GM19043 (cell line): ENCODE measurements around the gene ANKS3.

Experiments
- ATAC-seq: cut with Tn5 transposase; IDR thresholded peaks from one replicate; pipeline ENCODE4 v1.9.1; 2021; ENCODE audit warnings: low read depth; ENCODE audit not compliant: unreplicated experiment

Gene ANKS3, protein sequence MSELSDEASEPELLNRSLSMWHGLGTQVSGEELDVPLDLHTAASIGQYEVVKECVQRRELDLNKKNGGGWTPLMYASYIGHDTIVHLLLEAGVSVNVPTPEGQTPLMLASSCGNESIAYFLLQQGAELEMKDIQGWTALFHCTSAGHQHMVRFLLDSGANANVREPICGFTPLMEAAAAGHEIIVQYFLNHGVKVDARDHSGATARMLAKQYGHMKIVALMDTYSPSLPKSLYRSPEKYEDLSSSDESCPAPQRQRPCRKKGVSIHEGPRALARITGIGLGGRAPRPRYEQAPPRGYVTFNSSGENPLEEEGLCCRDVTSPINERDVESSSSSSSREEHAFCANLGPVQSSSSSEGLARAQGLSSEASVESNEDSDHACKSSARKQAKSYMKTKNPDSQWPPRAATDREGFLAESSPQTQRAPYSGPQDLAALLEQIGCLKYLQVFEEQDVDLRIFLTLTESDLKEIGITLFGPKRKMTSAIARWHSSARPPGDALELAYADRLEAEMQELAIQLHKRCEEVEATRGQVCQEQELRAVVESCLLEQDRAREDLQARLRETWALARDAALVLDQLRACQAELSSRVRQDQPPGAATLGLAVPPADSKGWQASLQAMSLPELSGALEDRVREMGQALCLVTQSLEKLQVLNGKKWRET

DNA sequence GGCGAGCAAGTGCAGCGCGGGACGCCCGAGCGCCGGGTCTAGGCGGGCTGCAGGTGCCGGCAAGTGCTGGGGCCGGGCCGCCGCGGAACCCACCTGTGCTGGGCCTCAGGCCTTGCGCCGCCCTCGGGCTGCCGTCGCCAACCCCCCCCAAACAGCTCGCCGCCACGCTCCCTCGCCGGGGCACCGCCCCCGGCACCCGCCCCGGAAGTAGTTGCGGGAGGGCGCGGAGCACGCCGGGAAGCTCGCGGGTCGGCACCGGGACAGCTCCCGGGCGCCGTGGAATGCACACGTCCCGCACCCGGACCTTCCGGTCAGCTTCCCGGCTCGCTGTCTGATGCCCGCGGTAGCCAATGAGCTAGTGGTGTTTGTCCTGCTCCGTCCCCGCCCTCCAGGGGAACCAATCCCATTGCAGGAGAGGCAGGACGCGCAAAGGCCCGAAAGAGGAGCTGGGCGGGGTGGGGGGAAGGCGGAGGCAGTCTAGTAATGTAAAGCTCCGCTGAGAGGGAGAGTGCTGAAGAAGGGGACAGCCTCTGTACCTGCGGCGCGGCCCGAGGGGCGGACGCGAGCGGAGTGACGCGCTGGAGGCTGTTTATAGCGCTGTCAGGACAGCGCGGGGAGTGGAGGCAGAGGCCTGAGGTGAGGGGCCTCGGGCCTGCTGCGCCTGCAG lies at the start of gene ANKS3, which contains the start of gene DNAAF8:
ANKS3 (minus strand) TSS at position 209 of the 667 bp plus-strand sequence. CDS start 4,122 bp downstream, outside the sequence.
DNAAF8 (plus strand) TSS at position 475 of the 667 bp plus-strand sequence. CDS start 1,978 bp downstream, outside the sequence.
- peak; percentile 65 for ATAC-seq

GRCh38 chr16:4783251-4783950 lies 49.3 kb upstream of the ANKS3 start:
- ATAC-seq, result no peak

GRCh38 chr16:4780235-4780634 lies 46.2 kb upstream of the ANKS3 start:
- ATAC-seq, result no peak

DNA sequence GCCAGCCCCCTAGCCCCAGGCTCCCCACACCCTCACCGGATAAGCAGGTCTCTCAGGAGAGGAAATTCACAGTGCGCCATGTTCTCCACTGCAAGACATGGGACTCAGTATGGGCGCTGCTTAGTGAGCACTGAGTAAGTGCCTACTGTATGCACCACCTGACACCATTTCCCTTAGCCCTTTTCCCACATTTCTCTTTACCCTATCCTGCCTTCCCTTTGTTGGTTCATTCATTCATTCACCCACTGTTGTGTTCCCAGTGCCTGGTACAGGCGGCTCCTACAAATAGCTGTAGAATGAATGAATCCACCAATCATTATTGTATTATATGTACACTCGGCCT lies 44.0 kb upstream of the ANKS3 start:
- ATAC-seq, result no peak

- no peak for ATAC-seq
These were observed 43.4 kb upstream of the ANKS3 start for GRCh38 chr16:4777339-4778049.

- no peak for ATAC-seq
These were observed 42.2 kb upstream of the ANKS3 start for GRCh38 chr16:4776141-4776705.

- ATAC-seq, result no peak
These were observed 40.9 kb upstream of the ANKS3 start for GRCh38 chr16:4775005-4775404.

DNA sequence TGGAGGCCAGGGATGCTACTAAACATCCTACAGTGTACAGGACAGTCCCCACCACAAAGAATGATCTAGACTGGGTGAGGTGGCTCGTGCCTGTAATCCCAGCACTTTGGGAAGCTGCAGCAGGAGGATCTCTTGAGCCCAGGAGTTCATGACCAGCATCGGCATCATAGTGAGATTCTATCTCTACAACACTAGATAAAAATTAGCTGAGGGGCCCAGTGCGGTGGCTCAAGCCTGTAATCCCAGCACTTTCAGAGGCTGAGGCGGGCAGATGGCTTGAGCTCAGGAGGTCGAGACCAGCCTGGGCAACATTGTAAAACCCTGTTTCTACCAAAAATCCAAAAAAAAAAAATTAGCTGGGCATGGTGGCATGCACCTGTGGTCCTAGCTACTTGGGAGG lies 38.3 kb upstream of the ANKS3 start:
- ATAC-seq, result no peak

GRCh38 chr16:4771646-4772045 lies 37.6 kb upstream of the ANKS3 start:
- ATAC-seq, result no peak

DNA sequence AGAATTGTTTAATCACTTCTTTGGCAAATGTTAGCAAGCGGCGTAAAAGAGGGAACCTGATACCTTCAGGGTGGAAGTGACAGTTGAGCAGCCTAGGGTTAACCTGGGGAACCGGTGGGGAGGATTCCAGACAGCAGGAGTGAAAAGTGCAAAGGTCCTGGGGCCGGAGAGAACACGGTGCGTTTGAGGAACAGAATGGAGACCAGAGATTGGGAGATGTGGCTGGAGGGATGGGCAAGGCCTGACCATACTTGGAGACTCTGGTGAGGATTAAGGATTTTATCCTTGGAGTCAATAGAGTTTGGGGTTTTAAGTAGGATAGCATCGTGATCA lies 35.2 kb upstream of the ANKS3 start:
- no peak for ATAC-seq

DNA sequence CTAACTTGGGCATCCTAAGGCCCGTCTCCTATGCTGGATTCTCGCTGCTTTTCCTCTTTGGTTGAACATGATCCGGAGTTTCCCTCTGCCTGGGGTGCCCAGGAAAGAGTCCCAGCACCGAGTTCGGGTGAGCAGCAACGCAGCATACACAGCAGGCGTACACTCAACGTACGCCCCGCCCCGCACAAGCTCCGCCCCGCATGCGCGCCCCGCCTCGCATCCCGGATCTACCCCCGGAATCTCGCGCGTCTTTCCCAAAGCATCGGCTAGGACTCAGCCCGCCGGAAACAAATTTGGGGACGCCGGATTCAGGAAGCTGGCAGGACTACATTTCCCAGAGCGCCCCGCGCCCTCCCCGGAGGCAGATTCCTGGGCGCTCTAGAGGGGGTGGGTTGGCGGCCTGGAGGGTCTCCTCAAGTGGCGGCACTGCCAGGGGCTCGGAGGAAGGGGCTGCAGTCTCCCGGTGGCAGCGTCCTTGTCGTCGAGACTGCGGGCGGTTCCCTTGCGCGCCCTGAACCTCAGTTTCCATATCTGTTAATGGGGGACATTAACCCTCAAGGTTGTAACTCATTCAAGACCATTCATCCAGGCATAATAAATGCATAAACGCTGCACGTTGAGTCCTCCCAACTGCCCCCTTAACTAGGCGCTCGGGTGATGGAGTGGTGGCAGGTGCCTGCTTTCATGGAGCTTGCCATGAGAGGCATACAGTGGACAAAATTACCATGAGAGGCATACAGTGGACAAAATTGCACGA lies 34.7 kb upstream of the ANKS3 start:
- ATAC-seq, result peak; percentile 59

GRCh38 chr16:4767872-4768548 lies 33.9 kb upstream of the ANKS3 start:
- ATAC-seq, result no peak

- ATAC-seq, result peak; percentile 84
These were observed 33.0 kb upstream of the ANKS3 start, which contains the start of gene ZNF500 for GRCh38 chr16:4766875-4767628. Gene ZNF500, minus strand, starts transcription at chr16:4767162. Its CDS starts 1,184 bp downstream, at chr16:4765978.

GRCh38 chr16:4765511-4766474 lies 31.7 kb upstream of the ANKS3 start:
- no peak for ATAC-seq

- no peak for ATAC-seq
These were observed 29.7 kb upstream of the ANKS3 start for GRCh38 chr16:4763791-4764190.

DNA sequence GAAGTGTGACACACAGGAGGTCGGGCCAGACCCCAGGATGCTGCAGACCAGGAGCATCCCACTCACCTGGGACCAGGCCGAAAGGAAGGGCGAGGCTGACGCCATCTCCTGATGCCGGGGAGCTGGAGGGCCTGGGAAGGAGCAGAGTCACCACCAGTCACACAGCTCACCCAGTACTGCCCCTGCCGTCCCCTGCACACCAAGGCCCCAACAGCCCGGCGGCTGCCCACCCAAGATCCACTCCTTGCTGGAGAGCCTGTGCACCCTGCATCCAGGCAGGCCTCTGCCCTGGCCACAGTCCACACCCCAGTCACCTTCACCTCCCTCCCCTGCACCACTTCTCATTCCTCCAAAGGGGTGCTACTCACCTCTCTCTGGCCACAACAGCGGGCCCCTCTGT lies 28.1 kb upstream of the ANKS3 start:
- ATAC-seq, result no peak
